ENCODE data around the gene PEAK1.

The PEAK1 gene

GRCh38 chr15:77057685-77058084 lies 362.2 kb downstream of the PEAK1 start:
- no peak for DNase-seq (ENCODE audit: low spot score)

- no peak for DNase-seq (ENCODE audit: low spot score)
Measured at GRCh38 chr15:77057072-77057471, 362.8 kb downstream of the PEAK1 start.

DNA sequence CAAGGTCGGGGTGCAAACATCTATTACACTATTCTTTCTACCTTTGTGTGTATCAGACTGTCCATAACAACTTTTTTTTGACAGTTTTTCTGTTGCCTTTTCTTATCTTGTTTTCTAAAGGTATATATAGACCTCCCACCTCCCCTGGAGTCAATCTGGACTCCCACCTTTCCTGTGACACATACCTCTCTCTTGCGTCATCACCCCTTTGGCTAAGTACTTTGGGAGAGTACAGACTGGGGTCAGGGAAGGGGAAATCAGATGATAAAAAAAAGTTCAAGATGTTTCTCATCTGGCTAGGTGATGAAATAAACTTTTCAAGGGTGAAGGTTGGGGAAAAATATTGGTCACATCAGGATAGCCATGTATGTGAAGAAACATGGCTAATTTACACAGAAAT lies 366.2 kb downstream of the PEAK1 start:
- DNase-seq (ENCODE audit: low spot score): no peak

DNA sequence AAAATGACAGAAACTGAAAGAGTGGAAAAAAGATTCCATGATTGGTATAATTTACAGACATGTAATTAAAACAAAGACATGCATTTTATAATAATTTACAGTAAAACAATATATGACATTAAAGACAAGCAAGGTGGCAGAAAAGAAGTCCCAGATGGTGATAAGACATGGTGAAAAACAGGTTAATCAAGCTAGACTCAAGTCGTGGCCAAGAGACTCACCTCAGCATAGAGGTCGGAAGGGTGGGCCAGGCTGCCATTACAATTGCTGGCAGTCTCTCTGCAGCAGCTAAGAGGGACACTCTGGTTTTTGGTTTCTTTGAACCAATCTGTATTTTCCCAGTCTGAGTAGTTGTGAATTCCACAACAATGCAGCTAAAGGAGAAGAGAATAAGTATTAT lies 367.3 kb downstream of the PEAK1 start:
- DNase-seq (ENCODE audit: low spot score): no peak

Measured in CD4-positive, alpha-beta T cell treated with Interleukin-15 for 4 hours (primary cell).